Measurements from ENCODE around the gene SLC35A2.

Gene SLC35A2

DNA sequence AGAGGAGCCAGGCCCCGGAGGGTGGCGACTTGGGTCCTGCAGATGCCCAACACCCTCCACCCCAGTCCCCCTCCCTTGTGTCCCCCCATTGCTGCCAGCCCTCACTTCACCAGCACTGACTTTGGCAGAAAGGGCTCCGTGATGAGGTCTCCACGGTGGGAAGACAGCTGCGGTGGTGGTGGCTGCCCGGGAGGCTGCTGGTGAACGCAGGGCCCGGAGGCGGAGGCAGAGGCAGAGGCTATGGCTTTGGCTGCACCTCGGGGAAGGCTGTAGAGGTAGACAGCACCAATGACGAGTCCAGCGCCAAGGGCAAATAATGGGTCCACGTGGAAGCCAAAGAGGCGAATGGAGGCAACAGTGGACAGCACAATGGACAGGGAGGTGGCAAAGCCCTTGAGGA is 6.8 kb downstream of the SLC35A2 start:
- Histone ChIP-seq H3K9me3 (ENCODE audit: control insufficient read depth, low read length) (no peaks in the 10 kb centered on the region), H3K27ac (no peak overlapping the region), H3K4me1 (no peaks in the 10 kb centered on the region), H2AFZ (no peak overlapping the region), H3K9ac (no peak overlapping the region), H3K36me3 (ENCODE audit: control insufficient read depth, insufficient read depth, low read length) (no peaks in the 10 kb centered on the region), H3K4me2 (ENCODE audit: low read length) (no peak overlapping the region), H3K27me3 (ENCODE audit: control insufficient read depth, insufficient read depth, low read length) (no peaks in the 10 kb centered on the region), H3K4me3 (ENCODE audit: low read depth, low read length) (no peak overlapping the region), H3K79me2 (peaks cover 4% of the 10 kb centered on the region)
- TF ChIP-seq, protein P1, sequence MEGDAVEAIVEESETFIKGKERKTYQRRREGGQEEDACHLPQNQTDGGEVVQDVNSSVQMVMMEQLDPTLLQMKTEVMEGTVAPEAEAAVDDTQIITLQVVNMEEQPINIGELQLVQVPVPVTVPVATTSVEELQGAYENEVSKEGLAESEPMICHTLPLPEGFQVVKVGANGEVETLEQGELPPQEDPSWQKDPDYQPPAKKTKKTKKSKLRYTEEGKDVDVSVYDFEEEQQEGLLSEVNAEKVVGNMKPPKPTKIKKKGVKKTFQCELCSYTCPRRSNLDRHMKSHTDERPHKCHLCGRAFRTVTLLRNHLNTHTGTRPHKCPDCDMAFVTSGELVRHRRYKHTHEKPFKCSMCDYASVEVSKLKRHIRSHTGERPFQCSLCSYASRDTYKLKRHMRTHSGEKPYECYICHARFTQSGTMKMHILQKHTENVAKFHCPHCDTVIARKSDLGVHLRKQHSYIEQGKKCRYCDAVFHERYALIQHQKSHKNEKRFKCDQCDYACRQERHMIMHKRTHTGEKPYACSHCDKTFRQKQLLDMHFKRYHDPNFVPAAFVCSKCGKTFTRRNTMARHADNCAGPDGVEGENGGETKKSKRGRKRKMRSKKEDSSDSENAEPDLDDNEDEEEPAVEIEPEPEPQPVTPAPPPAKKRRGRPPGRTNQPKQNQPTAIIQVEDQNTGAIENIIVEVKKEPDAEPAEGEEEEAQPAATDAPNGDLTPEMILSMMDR (IDR thresholded peaks at IDR 0.05), result no peak

- Histone ChIP-seq H3K36me3 (ENCODE audit: control insufficient read depth, insufficient read depth, low read length) (no peaks in the 10 kb centered on the region), H3K9me3 (ENCODE audit: control insufficient read depth, low read length) (no peaks in the 10 kb centered on the region), H3K27me3 (ENCODE audit: control insufficient read depth, insufficient read depth, low read length) (no peaks in the 10 kb centered on the region), H3K4me3 (ENCODE audit: low read depth, low read length) (no peak overlapping the region), H3K27ac (no peak overlapping the region), H3K9ac (no peak overlapping the region), H3K4me1 (no peaks in the 10 kb centered on the region), H2AFZ (no peak overlapping the region), H3K79me2 (peaks cover 3% of the 10 kb centered on the region), H3K4me2 (ENCODE audit: low read length) (no peak overlapping the region)
- TF ChIP-seq, protein P1 (IDR thresholded peaks at IDR 0.05), result no peak
Measured at GRCh38 chrX:48904180-48904579, 7.3 kb downstream of the SLC35A2 start.

- no peaks in the 10 kb centered on the region for H3K36me3 ChIP-seq (ENCODE audit: control insufficient read depth, insufficient read depth, low read length)
Measured at GRCh38 chrX:48903290-48903689, 8.2 kb downstream of the SLC35A2 start.

DNA sequence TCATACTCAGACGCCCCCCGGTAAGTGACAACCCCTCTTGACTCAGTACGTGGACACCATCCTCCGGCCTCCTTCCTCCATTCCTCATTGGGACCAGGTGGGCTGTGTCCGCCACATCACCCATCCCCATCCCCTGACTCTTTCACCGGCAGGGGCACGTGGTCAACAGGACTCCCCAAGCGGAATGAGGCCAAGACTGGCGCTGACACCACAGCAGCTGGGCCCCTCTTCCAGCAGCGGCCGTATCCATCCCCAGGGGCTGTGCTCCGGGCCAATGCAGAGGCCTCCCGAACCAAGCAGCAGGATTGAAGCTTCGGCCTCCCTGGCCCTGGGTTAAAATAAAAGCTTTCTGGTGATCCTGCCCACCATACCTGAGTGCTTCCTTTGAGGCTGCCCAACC is 8.7 kb downstream of the SLC35A2 start:
- TF ChIP-seq, protein P1 (IDR thresholded peaks at IDR 0.05), result no peak
- no peaks in the 10 kb centered on the region for H3K36me3 ChIP-seq (ENCODE audit: control insufficient read depth, insufficient read depth, low read length)
- peaks cover 3% of the 10 kb centered on the region for H3K79me2 ChIP-seq
- no peaks in the 10 kb centered on the region for H3K27me3 ChIP-seq (ENCODE audit: control insufficient read depth, insufficient read depth, low read length)
- H3K4me2 ChIP-seq (ENCODE audit: low read length), result no peak overlapping the region
- no peak overlapping the region for H2AFZ ChIP-seq
- no peak overlapping the region for H3K4me3 ChIP-seq (ENCODE audit: low read depth, low read length)
- H3K9ac ChIP-seq, result no peak overlapping the region
- no peaks in the 10 kb centered on the region for H3K4me1 ChIP-seq
- H3K27ac ChIP-seq, result no peak overlapping the region
- H3K9me3 ChIP-seq (ENCODE audit: control insufficient read depth, low read length), result no peaks in the 10 kb centered on the region

More at GRCh38 chrX:48903290-48903689, 8.2 kb downstream of the SLC35A2 start:
- H3K4me3 ChIP-seq (ENCODE audit: low read depth, low read length), result no peak overlapping the region
- H3K27ac ChIP-seq, result no peak overlapping the region
- H2AFZ ChIP-seq, result no peak overlapping the region
- H3K4me2 ChIP-seq (ENCODE audit: low read length), result no peak overlapping the region
- H3K4me1 ChIP-seq, result no peaks in the 10 kb centered on the region
- peaks cover 3% of the 10 kb centered on the region for H3K79me2 ChIP-seq
- no peaks in the 10 kb centered on the region for H3K27me3 ChIP-seq (ENCODE audit: control insufficient read depth, insufficient read depth, low read length)
- H3K9ac ChIP-seq, result no peak overlapping the region
- TF ChIP-seq, protein P1 (IDR thresholded peaks at IDR 0.05), result no peak
- H3K9me3 ChIP-seq (ENCODE audit: control insufficient read depth, low read length), result no peaks in the 10 kb centered on the region

DNA sequence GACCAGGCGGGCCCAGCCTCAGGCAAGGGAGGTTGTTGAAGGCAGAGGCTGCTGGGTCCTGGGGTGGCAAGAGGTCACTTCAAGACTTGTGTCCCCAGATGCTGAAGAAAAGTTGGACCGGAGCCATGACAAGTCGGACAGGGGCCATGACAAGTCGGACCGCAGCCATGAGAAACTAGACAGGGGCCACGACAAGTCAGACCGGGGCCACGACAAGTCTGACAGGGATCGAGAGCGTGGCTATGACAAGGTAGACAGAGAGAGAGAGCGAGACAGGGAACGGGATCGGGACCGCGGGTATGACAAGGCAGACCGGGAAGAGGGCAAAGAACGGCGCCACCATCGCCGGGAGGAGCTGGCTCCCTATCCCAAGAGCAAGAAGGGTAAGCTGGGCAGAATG is 9.3 kb downstream of the SLC35A2 start:
- Histone ChIP-seq H3K27ac (no peak overlapping the region), H3K9me3 (ENCODE audit: control insufficient read depth, low read length) (no peaks in the 10 kb centered on the region), H3K79me2 (peaks cover 3% of the 10 kb centered on the region), H3K4me3 (ENCODE audit: low read depth, low read length) (no peak overlapping the region), H3K27me3 (ENCODE audit: control insufficient read depth, insufficient read depth, low read length) (no peaks in the 10 kb centered on the region), H3K36me3 (ENCODE audit: control insufficient read depth, insufficient read depth, low read length) (no peaks in the 10 kb centered on the region), H3K4me1 (no peaks in the 10 kb centered on the region), H2AFZ (no peak overlapping the region), H3K4me2 (ENCODE audit: low read length) (no peak overlapping the region), H3K9ac (no peak overlapping the region)
- TF ChIP-seq, protein P1 (IDR thresholded peaks at IDR 0.05), result no peak
